IMR-90 (cell line): Measurements from ENCODE around the gene RIF1. TPM values are rescaled to one million over a fixed set of nuclear protein-coding genes. Genes with fewer than 3 reads are reported as not detected.

Experiments used
- ATAC-seq: fragments of 200-7000 bp; cut with Tn5 transposase; 2 replicates; pipeline ENCODE4 v1.9.1; 2020; ENCODE audit warnings: low read depth, mild to moderate bottlenecking, moderate library complexity
- BruUV-seq: library from RNA; stranded (reverse); fragments of 400-500 nt; replicated peaks from 2 replicates; lab custom pipeline; 2021; lab: Mats Ljungman, UMichigan
- CTCF ChIA-PET: fragments of 300-600 bp; formaldehyde crosslinking; extraction: SDS; loops from one replicate; lab custom pipeline; 2021; ENCODE audit warnings: antibody characterized with exemption; lab: Yijun Ruan, JAX
- POLR2A ChIA-PET: fragments of 300-600 bp; sonication (Branson Sonifier 250); formaldehyde crosslinking; loops from one replicate; lab custom pipeline; 2022; ENCODE audit warnings: antibody characterized with exemption; ENCODE audit not compliant: unreplicated experiment; lab: Charles Lee
- DNase-seq: peaks from one replicate; pipeline ENCODE4 v3.0.0; 2013
- H2AFZ ChIP-seq: replicated peaks from 2 replicates; pipeline ENCODE3; 2013; ENCODE audit warnings: low read length, mild to moderate bottlenecking; ENCODE audit not compliant: poor library complexity
- H2AK5ac ChIP-seq: 2 replicates; pipeline ENCODE4 v1.6.1; 2013; ENCODE audit warnings: low read depth, low read length, inconsistent platforms
- H2AK9ac ChIP-seq: replicated peaks from 2 replicates; pipeline ENCODE3; 2013; ENCODE audit warnings: mild to moderate bottlenecking, low read depth, low read length, moderate library complexity; ENCODE audit not compliant: poor library complexity
- H2BK120ac ChIP-seq: 2 replicates; pipeline ENCODE4 v1.6.1; 2013; ENCODE audit warnings: low read depth, low read length, inconsistent platforms
- H2BK15ac ChIP-seq: 3 replicates; pipeline ENCODE4 v1.6.1; 2013; ENCODE audit warnings: low read depth, low read length, inconsistent platforms
- H2BK20ac ChIP-seq: 2 replicates; pipeline ENCODE4 v1.6.1; 2013; ENCODE audit warnings: low read depth, mild to moderate bottlenecking, inconsistent platforms, low read length, moderate library complexity
- H2BK5ac ChIP-seq: 2 replicates; pipeline ENCODE4 v1.6.1; 2013; ENCODE audit warnings: mild to moderate bottlenecking, low read depth, low read length, inconsistent platforms; ENCODE audit not compliant: poor library complexity, severe bottlenecking
- H3K14ac ChIP-seq: replicated peaks from 2 replicates; pipeline ENCODE4 v1.6.1; 2013; ENCODE audit warnings: low read depth, low read length, inconsistent platforms
- H3K18ac ChIP-seq: 2 replicates; pipeline ENCODE4 v1.6.1; 2013; ENCODE audit warnings: low read depth, low read length, control low read depth
- H3K23ac ChIP-seq: 2 replicates; pipeline ENCODE4 v1.6.1; 2013; ENCODE audit warnings: low read depth, low read length, inconsistent platforms
- H3K27ac ChIP-seq: 2 replicates; pipeline ENCODE4 v1.5.1; 2013; ENCODE audit warnings: mild to moderate bottlenecking, control low read depth, low read length; ENCODE audit not compliant: insufficient read depth
- H3K27me3 ChIP-seq: 2 replicates; pipeline ENCODE4 v1.6.1; 2013; ENCODE audit warnings: low read length; ENCODE audit not compliant: control insufficient read depth, insufficient read depth
- H3K36me3 ChIP-seq: 2 replicates; pipeline ENCODE4 v1.6.1; 2013; ENCODE audit warnings: low read length, mixed read lengths; ENCODE audit not compliant: control insufficient read depth, insufficient read depth
- H3K4ac ChIP-seq: 2 replicates; pipeline ENCODE4 v1.6.1; 2013; ENCODE audit warnings: low read depth, low read length, inconsistent platforms
- H3K4me1 ChIP-seq: 2 replicates; pipeline ENCODE4 v1.6.1; 2013; ENCODE audit warnings: low read length, mixed read lengths; ENCODE audit not compliant: control insufficient read depth, insufficient read depth
- H3K4me2 ChIP-seq: 2 replicates; pipeline ENCODE4 v1.6.1; 2013; ENCODE audit warnings: low read depth, mild to moderate bottlenecking, control low read depth, low read length, moderate library complexity
- H3K4me3 ChIP-seq: 2 replicates; pipeline ENCODE4 v1.5.1; 2013; ENCODE audit warnings: low read depth, mild to moderate bottlenecking, control low read depth, low read length, moderate library complexity; ENCODE audit not compliant: insufficient read depth
- H3K56ac ChIP-seq: 2 replicates; pipeline ENCODE4 v1.6.1; 2013; ENCODE audit warnings: low read length, inconsistent platforms; ENCODE audit not compliant: insufficient read depth; ENCODE audit errors: extremely low read depth
- H3K79me1 ChIP-seq, 2 experiments: 2 replicates each; pipeline ENCODE4 v1.6.1; 2013; ENCODE audit warnings: low read length in 2 of 2, inconsistent platforms in 1 of 2, low read depth in 1 of 2
- H3K9ac ChIP-seq: 2 replicates; pipeline ENCODE4 v1.6.1; 2013; ENCODE audit warnings: low read depth, low read length, control low read depth
- H3K9me1 ChIP-seq: 2 replicates; pipeline ENCODE4 v1.6.1; 2013; ENCODE audit warnings: low read length, inconsistent platforms; ENCODE audit not compliant: insufficient read depth
- H3K9me3 ChIP-seq: 2 replicates; pipeline ENCODE4 v1.6.1; 2013; ENCODE audit warnings: low read length; ENCODE audit not compliant: control insufficient read depth, insufficient read depth
- H4K20me1 ChIP-seq: 2 replicates; pipeline ENCODE4 v1.6.1; 2013; ENCODE audit warnings: low read length, inconsistent platforms; ENCODE audit not compliant: insufficient read depth
- H4K5ac ChIP-seq: 2 replicates; pipeline ENCODE4 v1.6.1; 2013; ENCODE audit warnings: mild to moderate bottlenecking, low read depth, low read length, control low read depth
- H4K8ac ChIP-seq, 2 experiments: 2 replicates each; pipeline ENCODE4 v1.6.1; 2013; ENCODE audit warnings: low read depth in 2 of 2, low read length in 2 of 2, control low read depth in 1 of 2, inconsistent platforms in 1 of 2
- H4K91ac ChIP-seq: 2 replicates; pipeline ENCODE4 v1.6.1; 2013; ENCODE audit warnings: low read depth, low read length, inconsistent platforms; ENCODE audit not compliant: insufficient read depth
- CHD1 ChIP-seq: IDR thresholded peaks from 2 replicates; pipeline ENCODE4 v1.6.1; 2012; ENCODE audit warnings: low read depth, low read length, improper control_type of control experiment
- WGBS, 2 experiments: methylation state at CpG; one replicate each; pipeline versions ENCODE4 v1.1.5 to v1.1.7; 2013; ENCODE audit warnings: missing lambda C conversion rate in 2 of 2; ENCODE audit not compliant: insufficient read length in 1 of 2; ENCODE audit errors: extremely low coverage in 2 of 2; 5-methylcytosine and 5-hydroxymethylcytosine counted together
- dilution Hi-C: fragments of 300-500 bp; cut with HindIII; formaldehyde crosslinking; loops from one replicate; pipeline ENCODE4 v1.14.3; 2018; ENCODE audit warnings: low sequenced_read_pairs; ENCODE audit not compliant: unreplicated experiment
- in situ Hi-C: fragments of 300-500 bp; cut with MboI; formaldehyde crosslinking; loops from 3 replicates; pipeline ENCODE4 v1.14.3; 2019; ENCODE audit warnings: low sequenced_read_pairs, inconsistent platforms, mixed read lengths
- intact Hi-C: fragments of 100-400 bp; cut with micrococcal nuclease; formaldehyde crosslinking; loops from 2 replicates; pipeline ENCODE4 v1.10.0; 2022
- polyA plus RNA-seq, 3 experiments: library from polyadenylated mRNA; depleted of rRNA; stranded (reverse); fragments of >200 nt; gene quantifications; 2 replicates each; pipeline ENCODE4 v1.2.3, GENCODE V29; 2012; ENCODE audit warnings: low replicate concordance in 1 of 3
- total RNA-seq: library from RNA; depleted of rRNA; stranded (reverse); fragments of >200 nt; gene quantifications from 2 replicates; pipeline ENCODE4 v1.2.3, GENCODE V29; 2012
- TF ChIP-seq, protein P1 (sequence below): fragments of 150-350 bp; IDR thresholded peaks from 2 replicates; pipeline ENCODE4 v1.6.1; 2017; ENCODE audit warnings: mild to moderate bottlenecking, antibody characterized with exemption, low read length, low read depth

RIF1 gene
- total and polyA plus RNA-seq, 2 of the 4 experiments (the other 2 are of a cell fraction) = 4.3 to 43.9 TPM

- dilution Hi-C loops = no loop called here
- CTCF ChIA-PET = no interaction called here
Observed at GRCh38 chr2:151490276-151490675, 80.6 kb downstream of the RIF1 start.

More at GRCh38 chr2:151490276-151490675, 80.6 kb downstream of the RIF1 start:
- Histone ChIP-seq H3K23ac (no peak overlapping the region), H4K5ac (no peak overlapping the region), H3K27me3 (no peaks in the 10 kb centered on the region), H2BK120ac (no peak overlapping the region), H2BK15ac (no peak overlapping the region), H3K9me1 (no peaks in the 10 kb centered on the region), H3K18ac (no peak overlapping the region), H3K9ac (no peak overlapping the region), H3K14ac (no peak overlapping the region), H3K9me3 (no peaks in the 10 kb centered on the region), H2AFZ (no peak overlapping the region), H3K4ac (no peak overlapping the region), H4K91ac (no peak overlapping the region), H2AK9ac (no peak overlapping the region), H2BK5ac (no peak overlapping the region), H3K4me2 (no peak overlapping the region), H2BK20ac (no peak overlapping the region), H3K56ac (no peak overlapping the region), H3K4me1 (no peaks in the 10 kb centered on the region), H3K27ac (no peak overlapping the region), H4K20me1 (no peaks in the 10 kb centered on the region; the same call in 1 of the 2 replicates), H3K79me1 (no peaks in the 10 kb centered on the region), H3K36me3 (peaks cover 4% of the 10 kb centered on the region; the same call in 1 of the 2 replicates), H2AK5ac (no peak overlapping the region), H4K8ac (no peak overlapping the region), H3K4me3 (no peak overlapping the region)
- TF ChIP-seq, protein P1, sequence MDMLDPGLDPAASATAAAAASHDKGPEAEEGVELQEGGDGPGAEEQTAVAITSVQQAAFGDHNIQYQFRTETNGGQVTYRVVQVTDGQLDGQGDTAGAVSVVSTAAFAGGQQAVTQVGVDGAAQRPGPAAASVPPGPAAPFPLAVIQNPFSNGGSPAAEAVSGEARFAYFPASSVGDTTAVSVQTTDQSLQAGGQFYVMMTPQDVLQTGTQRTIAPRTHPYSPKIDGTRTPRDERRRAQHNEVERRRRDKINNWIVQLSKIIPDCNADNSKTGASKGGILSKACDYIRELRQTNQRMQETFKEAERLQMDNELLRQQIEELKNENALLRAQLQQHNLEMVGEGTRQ = no peak
- no peak for TF ChIP-seq CHD1
- POLR2A ChIA-PET = no interaction called here
- no peak for ATAC-seq
- DNase-seq = no peak
- no CpG with 5 or more reads among the region's 9 CpGs for WGBS, 2 experiments
- in situ Hi-C loops (no loop called here), intact Hi-C loops (no loop called here)
- no TSS peak for BruUV-seq
